HG03196 (cell line): ENCODE measurements around the gene ZFAND3.

Source experiments
- ATAC-seq: cut with Tn5 transposase; IDR thresholded peaks from one replicate; pipeline ENCODE4 v1.9.1; 2021; ENCODE audit not compliant: unreplicated experiment

ZFAND3 gene

GRCh38 chr6:38161754-38162492 is 342.4 kb downstream of the ZFAND3 start:
- no peak for ATAC-seq

- ATAC-seq: no peak
Measured at GRCh38 chr6:38162493-38163185, 343.1 kb downstream of the ZFAND3 start.

GRCh38 chr6:38163186-38164130 is 343.9 kb downstream of the ZFAND3 start:
- no peak for ATAC-seq

GRCh38 chr6:38164131-38164481 is 344.6 kb downstream of the ZFAND3 start:
- ATAC-seq: no peak

GRCh38 chr6:38164671-38165108 is 345.2 kb downstream of the ZFAND3 start:
- no peak for ATAC-seq

- no peak for ATAC-seq
Measured at GRCh38 chr6:38166411-38167240, 347.1 kb downstream of the ZFAND3 start.

GRCh38 chr6:38167598-38167997 is 348.1 kb downstream of the ZFAND3 start:
- ATAC-seq: no peak

GRCh38 chr6:38168126-38168525 is 348.6 kb downstream of the ZFAND3 start:
- no peak for ATAC-seq

DNA sequence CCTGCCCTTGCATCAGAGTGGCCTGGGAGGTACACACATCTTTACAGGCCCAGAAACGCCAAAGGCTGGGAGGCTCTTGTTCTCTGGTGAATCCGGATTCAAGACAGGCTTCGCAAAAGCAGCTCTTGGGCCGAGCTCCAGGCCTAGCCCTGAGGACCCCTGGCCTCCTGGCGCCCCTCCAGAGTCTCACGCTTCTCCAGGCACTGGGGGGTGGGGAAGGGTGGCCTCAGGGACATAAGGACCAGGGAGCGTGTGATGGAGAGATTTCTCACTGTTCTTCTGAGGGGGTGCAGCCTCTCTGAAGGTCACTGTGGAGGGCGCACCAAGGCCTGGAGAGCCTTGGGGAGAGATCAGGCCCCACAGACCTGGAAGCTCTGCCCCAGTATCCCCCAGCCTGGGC is 349.2 kb downstream of the ZFAND3 start:
- no peak for ATAC-seq

DNA sequence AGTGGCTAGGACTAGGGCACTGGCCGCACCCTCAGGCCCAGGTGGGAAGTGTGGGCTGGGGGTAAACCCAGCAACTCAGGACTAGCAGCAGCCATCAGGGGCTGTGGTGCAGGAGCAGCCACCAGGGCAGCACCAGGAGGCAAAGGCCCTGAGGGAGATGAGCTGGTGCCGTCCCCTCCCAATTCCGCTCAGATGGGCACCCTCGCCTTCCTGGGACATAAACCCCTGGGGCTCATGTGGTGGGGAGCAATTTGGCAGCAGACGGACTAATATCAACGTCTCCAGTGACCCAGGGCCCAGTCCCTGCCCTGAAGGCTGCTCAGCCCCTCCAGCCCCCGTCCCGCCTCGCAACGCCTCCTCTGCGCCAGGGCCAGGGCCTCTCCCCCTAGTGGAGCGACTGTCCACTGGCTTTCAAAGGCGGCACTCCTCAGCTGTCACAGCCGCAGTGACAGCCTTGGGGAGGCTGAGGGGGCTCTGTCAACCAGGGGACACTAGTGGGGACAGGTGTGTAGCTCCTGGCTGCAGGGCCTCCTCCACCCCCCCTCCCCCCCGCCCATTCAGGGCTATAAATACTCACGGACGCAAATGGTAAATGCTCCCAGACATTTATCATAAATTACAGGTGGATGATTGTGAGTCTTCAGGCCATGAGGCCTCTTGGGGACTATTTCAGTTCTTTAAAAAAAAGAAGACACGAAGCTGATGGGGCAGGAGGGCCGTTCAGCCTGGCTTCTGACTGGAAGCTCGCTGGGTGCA is 349.9 kb downstream of the ZFAND3 start:
- no peak for ATAC-seq

DNA sequence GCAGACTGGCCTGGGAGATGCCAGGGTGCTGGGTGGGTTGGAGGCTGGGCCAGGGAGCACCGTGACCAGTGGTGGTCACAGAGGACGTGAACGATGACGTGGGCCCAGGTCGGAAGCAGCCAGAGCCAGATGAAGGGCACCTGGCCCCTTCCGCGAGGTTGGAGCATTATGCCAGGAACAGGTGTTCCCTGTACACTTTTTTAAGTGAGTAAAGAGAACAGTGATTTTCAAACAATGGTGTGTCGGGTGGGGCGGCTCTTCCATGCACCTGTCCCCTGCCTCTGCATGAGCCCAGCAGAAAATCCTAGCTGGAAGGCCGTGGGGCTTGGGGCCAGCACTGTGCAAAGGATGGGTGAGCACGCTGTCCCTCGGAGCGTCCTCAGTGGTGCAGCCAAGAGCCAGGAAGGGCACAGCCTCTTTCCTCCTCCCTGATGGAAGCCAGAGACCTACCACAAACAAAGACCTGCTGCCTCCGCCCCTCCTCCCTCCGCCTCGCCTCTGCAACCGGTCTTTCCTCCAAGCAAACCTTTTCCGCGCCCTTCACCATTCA is 350.5 kb downstream of the ZFAND3 start:
- no peak for ATAC-seq

GRCh38 chr6:38170666-38171355 is 351.3 kb downstream of the ZFAND3 start:
- ATAC-seq: no peak

DNA sequence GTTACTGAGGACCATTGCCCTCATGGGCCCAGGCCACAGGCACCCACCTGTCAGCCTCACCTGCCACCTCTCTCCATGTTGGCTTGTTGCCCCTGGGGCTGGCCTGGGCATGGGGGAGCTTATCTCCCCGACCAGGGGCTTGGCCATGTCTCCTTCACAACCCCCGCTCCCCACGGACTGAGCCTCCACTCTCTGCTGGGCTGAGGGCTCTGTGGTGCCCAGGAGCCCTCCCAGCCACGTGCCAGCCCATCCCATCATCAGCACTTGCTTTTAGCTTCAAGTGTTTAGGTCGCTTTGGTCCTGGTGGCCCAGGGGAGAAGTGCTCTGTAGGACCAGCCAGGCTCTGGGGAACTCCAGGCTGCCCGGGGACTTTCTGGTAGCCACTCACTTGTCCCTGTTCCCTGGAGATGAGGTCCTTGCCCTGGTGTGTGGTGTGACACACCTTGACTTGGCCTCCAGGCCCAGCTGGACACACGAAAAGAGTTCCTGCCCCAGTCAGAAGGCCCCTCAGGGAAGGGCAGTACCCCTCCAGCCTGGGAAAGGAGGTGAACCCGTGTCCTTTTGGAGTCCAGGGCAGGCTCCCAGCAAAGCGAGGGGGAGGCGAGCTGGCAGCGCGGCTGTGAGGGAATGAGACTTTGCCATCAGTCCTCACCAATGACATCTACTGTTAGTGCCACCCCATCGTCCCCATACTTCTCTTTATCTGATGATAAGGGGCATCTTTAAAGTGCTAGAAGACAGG is 352.6 kb downstream of the ZFAND3 start:
- no peak for ATAC-seq

GRCh38 chr6:38172739-38173410 is 353.3 kb downstream of the ZFAND3 start:
- no peak for ATAC-seq

- ATAC-seq: no peak
Measured at GRCh38 chr6:38173909-38174308, 354.4 kb downstream of the ZFAND3 start.

- ATAC-seq: no peak
Measured at GRCh38 chr6:38174315-38174714, 354.8 kb downstream of the ZFAND3 start.

DNA sequence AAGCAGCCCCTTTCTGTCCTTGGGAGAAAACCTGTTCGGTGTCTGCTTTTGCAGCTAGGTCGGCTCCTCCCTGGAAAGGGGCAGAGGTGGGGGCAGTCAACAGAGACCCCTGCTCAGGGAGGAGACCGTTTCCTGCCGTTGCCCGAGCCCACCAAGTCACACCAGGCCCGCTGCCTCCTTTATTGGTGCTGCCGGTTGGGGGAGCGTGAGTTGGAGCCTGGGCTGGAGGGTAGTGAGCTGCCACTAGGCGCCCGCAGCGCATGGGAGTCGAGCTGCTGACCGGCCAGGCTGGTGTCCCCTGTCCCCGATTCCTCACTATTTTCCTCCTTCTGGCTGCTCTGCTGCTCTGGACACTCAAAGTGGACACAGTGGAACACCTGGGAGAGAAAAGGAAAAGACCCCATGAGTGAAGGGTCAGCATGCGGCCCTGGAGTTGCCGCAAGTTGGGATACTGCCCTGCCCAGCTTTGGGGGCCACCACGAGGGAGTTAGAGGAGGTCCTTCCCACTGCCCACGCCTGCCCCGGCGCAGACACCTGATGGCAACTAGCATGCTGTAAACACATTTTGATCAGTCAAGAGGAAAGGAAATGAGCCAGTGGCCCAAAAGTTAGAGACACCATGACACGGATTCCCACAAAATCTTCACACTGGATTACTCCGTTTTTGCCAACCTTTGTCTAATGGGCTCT is 355.4 kb downstream of the ZFAND3 start:
- ATAC-seq: no peak
